T-helper 2 cell (primary cell): ENCODE measurements around the gene OR8K5.
"Not testable (repeated sequence)": the region's sequence is repeated elsewhere in the genome, so short reads cannot be mapped to it uniquely, and the experiment has no call there.

Source experiments
- DNase-seq, 5 experiments: peaks; one replicate each; pipeline versions ENCODE4 v3.0.0 to v3.0.0-alpha.2; 2012 to 2022
- total RNA-seq, 2 donors: gene quantifications; one replicate each; lab custom pipeline; 2026; lab: John Stamatoyannopoulos, UW

The OR8K5 gene, protein sequence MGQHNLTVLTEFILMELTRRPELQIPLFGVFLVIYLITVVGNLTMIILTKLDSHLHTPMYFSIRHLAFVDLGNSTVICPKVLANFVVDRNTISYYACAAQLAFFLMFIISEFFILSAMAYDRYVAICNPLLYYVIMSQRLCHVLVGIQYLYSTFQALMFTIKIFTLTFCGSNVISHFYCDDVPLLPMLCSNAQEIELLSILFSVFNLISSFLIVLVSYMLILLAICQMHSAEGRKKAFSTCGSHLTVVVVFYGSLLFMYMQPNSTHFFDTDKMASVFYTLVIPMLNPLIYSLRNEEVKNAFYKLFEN
- total RNA-seq: 0 reads per million in 2 donors

DNA sequence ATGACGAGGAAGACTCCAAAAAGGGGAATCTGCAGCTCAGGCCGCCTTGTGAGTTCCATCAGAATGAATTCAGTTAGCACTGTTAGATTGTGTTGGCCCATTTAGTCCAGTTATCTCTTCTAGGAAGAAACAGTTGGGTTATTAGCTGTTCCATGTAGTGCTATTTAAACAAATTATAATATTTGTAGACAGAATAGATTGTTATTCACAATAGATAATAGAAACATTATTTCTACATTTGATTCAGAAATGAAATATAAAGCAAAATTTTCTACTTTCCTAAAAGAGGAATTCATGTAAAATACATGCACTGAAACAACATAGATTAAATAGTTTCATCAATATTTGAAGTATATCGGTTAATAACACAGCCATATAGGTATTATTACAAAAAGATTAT is at the start of gene OR8K5:
Gene OR8K5, minus strand, starts transcription at position 101 of the 400 bp plus-strand sequence. Its CDS starts 0 bp downstream, at position 101.
- no peak for DNase-seq

DNA sequence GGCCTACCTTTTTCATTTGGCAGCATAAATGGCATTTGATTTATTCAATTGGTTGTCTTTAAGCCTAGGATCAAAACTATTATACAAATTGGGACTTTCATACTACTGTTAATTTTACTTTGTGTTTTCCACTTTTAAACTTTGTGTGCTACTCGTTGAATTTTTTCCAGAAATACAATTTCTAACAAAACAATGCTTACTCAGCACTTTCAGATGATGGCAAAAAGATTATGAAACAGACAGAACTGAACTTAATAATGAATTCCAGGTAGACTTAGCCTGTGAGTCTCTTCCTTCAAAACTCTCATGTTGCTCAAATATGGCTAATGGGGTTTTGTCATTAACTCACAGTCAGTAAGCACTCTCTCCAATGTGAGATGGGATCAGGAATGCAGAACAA is 47.7 kb upstream of the OR8K5 start:
- DNase-seq: no peak

DNA sequence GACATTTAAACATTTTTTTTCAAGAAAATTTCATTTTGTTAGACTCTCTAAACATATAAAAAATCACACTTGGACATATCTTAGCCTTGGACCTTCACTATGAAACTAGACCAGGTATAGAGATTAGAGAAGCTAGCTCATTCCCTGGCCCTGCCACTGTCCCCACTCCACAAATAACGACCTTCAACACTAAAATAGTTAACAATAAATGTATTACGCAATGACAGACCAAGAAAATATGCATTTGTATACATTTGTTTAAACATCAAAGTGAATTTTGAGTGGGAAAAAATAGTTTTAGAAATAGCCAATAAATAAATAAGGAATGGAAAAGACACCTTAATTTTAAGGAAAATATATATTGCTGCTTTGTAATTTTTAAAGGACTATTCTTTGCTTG is 37.2 kb upstream of the OR8K5 start:
- no peak for DNase-seq

DNA sequence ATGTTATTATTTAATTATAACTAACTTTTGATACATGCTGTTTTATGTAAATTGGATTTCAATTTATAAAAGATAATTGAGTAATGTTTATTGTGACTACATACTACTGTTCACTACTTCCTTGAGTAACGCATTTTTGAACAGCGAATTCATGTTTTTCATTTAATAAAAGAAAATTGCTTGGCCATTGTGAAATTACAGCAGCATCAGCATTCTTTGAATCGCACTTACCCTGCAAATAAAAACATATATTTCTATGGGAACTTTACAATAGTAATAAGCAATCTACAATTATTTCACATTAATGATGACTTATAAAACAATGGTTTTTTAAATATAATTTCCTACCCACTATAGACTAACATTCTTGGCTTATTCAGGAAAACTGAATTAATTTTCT is 36.6 kb upstream of the OR8K5 start:
- no peak for DNase-seq

DNA sequence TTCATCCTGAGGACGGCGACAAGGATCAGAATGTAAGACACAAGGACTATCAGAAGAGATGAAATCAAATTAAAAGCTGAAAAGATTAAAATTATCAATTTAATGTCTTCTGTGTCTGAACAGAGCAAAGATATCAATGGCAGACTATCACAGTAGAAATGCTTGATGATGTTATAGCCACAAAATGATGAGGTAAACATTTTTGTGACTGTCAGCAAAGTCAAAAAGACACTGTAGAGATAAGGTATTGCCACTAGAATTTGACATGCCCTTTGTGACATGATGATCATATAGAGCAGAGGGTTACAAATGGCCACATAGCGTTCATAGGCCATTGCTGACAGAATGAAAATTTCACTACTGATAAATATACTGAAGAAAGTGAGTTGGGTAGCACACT is 28.5 kb upstream of the OR8K5 start:
- DNase-seq: no peak

DNA sequence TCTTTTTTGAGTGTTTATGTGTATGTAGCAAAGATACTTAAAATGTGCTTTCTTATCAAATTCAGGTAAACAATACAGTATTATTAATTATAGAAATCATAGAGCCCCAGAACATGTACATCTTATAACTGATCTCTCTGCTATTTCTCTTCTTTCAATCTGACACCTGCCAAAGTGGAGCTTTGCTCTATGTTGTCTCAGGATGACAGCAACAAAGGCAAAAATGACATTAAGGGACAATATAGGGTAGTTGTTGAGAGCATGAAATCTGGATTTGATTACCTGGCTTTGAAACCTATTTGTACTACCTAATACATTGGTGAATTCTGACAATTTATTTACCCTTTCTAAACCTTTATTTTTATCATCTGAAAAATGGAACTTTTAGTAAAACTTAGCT is 23.3 kb upstream of the OR8K5 start:
- no peak for DNase-seq

DNA sequence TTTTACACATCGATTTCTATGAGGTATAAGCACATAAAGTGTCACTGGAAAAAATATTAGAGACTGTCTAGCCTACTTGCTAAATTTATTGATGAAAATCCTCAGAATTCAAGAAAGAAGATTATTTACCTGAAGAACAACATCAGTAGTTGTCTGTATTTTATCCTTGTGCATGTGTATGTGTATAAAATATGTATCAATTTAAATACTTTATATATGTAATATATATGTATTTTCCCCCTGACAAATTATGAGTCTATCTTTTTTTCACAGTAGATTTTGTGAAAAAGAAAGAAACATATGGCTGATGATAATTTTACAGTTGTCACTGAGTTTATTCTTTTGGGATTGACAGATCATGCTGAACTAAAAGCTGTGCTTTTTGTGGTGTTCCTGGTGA is 16.2 kb upstream of the OR8K5 start, which contains the start of gene OR5J2:
Gene OR5J2, plus strand, starts transcription at position 301 of the 400 bp plus-strand sequence. Its CDS starts 0 bp downstream, at position 301.
- no peak for DNase-seq

DNA sequence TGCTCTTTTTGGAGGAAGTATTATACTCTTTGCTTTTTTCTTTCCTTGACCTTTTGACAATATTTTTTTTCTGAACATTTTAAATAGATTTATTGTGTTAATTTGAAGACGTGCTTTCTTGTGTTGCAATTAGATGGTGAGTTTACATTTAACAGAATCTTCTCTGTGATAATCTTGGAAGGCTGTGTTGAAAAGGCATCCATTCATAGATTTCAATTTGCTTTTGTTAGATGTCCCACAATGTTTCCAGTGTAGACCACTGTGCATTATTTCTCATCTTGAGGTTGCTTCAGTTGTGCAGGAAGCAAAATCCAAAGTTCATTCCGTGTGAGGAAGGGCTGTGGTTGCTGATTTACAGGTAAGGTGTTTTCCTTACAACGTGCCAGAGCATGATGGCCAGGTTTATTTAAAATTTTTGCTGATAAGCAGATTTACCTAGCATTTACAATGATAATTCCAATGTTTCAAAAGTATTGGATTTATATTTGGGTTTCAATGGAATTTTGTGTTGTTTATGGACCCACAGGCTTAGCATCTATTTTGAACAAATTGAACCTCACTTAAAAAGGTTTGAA is 12.2 kb upstream of the OR8K5 start:
- DNase-seq: no peak

DNA sequence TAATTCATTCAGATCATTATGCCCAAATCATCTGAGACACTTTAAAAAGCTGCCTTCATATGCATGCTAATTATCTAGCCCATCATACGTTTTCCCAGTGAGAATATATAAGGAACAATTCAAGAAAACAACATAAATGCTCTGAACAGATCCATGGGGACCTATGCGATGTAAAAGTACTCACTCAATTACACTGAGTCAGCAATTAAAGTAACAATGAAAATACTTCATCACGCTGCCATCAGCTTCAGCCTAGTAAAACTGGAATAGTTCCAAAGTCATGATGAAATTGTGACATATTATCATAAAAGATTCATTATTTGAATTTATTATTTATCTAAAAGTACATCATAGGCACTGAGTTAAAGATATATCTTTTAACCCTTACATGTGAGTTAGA is 3.7 kb upstream of the OR8K5 start:
- no peak for DNase-seq

DNA sequence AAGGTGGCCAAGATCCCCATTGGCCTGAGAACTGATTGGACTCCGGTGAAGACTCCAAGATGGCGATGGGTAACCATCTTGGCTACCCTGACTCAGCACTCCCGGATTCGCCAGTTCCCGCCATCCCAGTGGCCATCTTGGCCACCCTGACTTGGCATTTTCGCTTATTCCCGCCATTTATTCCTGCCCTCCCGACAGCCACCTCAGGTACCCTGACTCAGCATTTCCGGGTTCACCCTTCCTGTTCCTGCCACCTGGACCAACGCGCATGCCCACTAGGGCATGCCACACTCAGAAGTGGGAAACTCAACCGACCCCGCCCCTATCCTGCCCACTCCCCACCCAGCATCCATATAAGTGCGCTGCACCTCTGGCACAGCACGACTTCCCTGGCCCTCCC is 7.8 kb downstream of the OR8K5 start:
- DNase-seq: no peak

DNA sequence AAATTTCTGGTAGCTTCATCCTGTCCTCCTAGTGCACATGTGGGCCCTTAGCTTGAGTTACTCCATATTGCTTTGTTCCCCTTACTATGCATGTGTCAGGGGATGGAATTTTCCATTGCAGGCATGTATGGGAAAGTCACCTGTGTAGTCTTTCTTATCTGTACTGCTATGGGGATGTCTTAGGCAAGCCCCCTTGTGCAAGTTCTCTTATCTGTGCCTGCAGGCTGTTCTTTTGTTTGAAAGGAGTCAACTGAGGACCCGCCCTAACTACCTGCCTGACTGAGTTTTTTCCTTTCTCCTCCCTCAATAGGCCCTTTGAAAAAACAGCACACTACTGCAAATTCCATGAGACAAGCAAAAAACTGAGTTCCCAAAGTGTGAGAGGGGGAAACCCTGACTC is 8.7 kb downstream of the OR8K5 start:
- no peak for DNase-seq

DNA sequence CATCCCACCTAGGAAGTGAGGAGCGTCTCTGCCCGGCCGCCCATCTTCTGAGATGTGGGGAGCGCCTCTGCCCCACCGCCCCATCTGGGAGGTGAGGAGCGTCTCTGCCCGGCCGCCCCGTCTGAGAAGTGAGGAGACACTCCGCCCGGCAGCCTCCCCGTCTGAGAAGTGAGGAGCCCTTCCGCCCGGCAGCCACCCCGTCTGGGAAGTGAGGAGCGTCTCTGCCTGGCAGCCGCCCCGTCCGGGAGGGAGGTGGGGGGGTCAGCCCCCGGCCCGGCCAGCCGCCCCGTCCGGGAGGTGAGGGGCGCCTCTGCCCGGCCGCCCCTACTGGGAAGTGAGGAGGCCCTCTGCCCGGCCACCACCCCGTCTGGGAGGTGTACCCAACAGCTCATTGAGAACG is 16.4 kb downstream of the OR8K5 start:
- not testable (repeated sequence) for DNase-seq

DNA sequence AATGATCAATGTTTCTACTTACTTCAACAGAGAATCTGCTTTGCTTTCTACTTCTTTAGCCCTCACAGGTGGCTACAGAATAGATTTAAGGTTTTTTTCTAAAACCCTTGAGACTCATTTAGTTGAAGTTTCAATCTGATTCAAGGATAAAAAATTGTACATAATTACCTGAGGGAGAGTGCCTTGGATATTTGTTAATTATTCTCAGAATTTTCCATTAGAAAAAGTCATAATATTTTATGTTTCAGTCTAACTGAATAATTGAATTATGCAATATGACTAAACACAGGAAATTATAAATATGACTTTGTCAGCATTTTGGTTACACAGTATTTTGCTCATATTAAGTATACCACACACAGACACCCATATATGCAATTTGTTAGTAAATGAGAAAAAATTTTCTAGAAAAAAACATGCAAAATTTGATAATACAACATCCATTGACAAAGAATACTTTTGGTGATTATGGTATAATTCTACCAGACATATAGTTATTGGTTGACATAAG is 19.9 kb downstream of the OR8K5 start, which contains the start of gene OR8J3:
Gene OR8J3, minus strand, starts transcription at position 51 of the 511 bp plus-strand sequence. CDS start 2,483 bp downstream, outside the sequence.
- DNase-seq: no peak

DNA sequence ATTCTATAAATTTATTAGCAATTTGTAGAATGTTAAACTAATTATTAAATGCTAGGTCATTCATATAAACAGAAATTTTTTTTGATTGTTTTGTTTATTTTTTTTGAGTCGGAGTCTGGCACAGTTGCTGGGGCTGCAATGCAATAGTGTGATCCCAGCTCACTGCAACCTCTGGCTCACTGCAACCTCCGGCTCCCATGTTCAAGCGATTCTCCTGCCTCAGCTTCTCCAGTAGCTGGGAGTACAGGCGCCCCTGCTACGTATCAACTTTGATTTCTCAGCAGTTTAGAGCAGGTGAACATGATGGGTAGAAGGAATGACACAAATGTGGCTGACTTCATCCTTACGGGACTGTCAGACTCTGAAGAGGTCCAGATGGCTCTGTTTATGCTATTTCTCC is 38.0 kb downstream of the OR8K5 start, which contains the start of gene OR8H3:
Gene OR8H3, plus strand, starts transcription at position 301 of the 400 bp plus-strand sequence. Its CDS starts 0 bp downstream, at position 301.
- no peak for DNase-seq
